ENCODE data around the gene PPTC7. TPM values are rescaled to one million over a fixed set of nuclear protein-coding genes. Genes with fewer than 3 reads are reported as not detected.

The PPTC7 gene
- total and polyA plus RNA-seq, 2 of the 8 experiments (the other 6 are each of a cell fraction or from before 2014, with no cell fraction given): 8.1 to 15.9 TPM

DNA sequence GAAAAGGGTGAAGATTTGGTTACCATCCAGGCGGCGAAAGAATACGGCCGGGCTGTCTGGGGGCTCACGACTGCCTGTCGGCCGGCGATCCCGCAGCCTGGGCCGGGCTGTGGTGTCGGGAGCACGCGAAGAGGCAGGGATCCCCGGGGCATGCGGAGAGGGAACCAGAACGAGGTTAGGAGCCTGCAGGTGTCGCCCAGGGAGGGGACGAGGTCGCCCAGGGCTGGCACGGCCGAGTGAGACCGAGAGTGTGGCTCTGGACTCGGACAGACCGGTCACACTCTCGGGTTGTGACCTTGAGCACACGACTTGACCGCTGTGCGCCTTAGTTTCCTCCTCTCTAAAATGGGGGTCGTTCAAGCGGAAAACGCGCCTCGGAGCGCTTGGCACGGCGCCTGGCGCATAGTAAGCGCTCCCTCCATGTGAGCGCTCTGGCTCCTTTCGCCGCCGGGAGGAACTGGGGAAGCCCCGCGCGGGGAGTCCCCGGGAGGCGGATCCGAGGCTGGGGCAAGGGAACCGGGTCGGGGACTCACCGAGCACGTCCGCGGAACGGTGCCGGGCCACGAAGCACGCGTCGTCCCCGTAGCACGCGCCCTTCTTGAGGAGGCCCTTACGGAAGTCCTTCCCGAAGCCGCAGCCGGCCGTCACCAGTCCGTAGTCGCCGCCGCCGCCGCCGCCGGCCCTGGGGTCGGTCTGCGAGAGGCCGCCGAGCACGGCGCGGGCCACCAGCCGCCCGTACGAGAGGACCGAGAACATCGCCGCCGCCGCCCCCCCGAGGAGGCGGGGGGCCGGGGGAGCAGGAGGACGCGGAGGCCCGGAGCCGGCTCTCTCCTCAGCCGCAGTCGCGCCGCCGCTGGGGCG is 612 bp downstream of the PPTC7 start:
- no peak overlapping the region for H2BK5ac ChIP-seq (ENCODE audit: low read depth, low read length)
- 0 out of 2 replicates have a peak overlapping the region, but pooled peaks have one; percentile 12 for H2BK12ac ChIP-seq (ENCODE audit: low read depth, low read length)
- WGBS, 2 experiments (ENCODE audit: extremely low coverage in 1 of 2, insufficient coverage in 1 of 2, insufficient read length in 1 of 2, insufficient replicate concordance in 2 of 2, low coverage in 1 of 2, low lambda C conversion rate in 2 of 2, missing lambda C conversion rate in 1 of 2): 2% methylated on average over 47 of the region's 104 CpGs; no CpG with 5 or more reads in 1 of the 2 experiments
- peaks cover 7 to 23% of the 10 kb centered on the region in 2 experiments for H4K20me1 ChIP-seq (replicated peaks in 1 of 2; ENCODE audit: control insufficient read depth in 1 of 2, insufficient read depth in 2 of 2, low read length in 2 of 2)
- H2BK15ac ChIP-seq (ENCODE audit: low read length): no peak overlapping the region
- FAIRE-seq: no peak
- H2BK20ac ChIP-seq (ENCODE audit: low read length): no peak overlapping the region
- no peak overlapping the region for H2AK5ac ChIP-seq (ENCODE audit: low read depth, low read length)
- H3K56ac ChIP-seq (replicated peaks; ENCODE audit: insufficient read length, low read depth, low read length): peak overlapping the region; percentile 69
- H3K18ac ChIP-seq (ENCODE audit: extremely low read depth, low read length): peak overlapping the region; percentile 32
- H3K27ac ChIP-seq (ENCODE audit: low read depth, low read length): no peak overlapping the region; the same call in 1 of the 2 replicates
- H3K14ac ChIP-seq (ENCODE audit: insufficient read length): no peak overlapping the region
- H3K36me3 ChIP-seq (ENCODE audit: control insufficient read depth in 2 of 4, insufficient read depth in 4 of 4, low read length in 3 of 4): no peaks in the 10 kb centered on the region
- ChIA-PET CTCF (ENCODE audit: partially characterized antibody) (interaction anchor here (1.4 kb wide), 1 partner anchor 16 kb away, joined by 3 read pairs; no protein-coding TSS in a partner anchor), POLR2A (ENCODE audit: partially characterized antibody) (interaction anchor here (0.7 to 1.8 kb wide), 3 partner anchors 16 to 31 kb away, joined by 3 to 6 read pairs (median 3); partner anchors contain the start of gene TCTN1)
- H3K23ac ChIP-seq (ENCODE audit: insufficient read length): no peak overlapping the region
- peak overlapping the region; percentile 71 to 95 (median 84) for H3K4me3 ChIP-seq (ENCODE audit: extremely low read depth in 1 of 4, insufficient read depth in 2 of 4, low read depth in 3 of 4, low read length in 4 of 4)
- H4K5ac ChIP-seq (ENCODE audit: insufficient read length, low read depth, low read length): no peak overlapping the region
- no peaks in the 10 kb centered on the region for H3K9me3 ChIP-seq (ENCODE audit: insufficient read depth in 2 of 2, low read depth in 1 of 2, low read length in 1 of 2)
- no peak overlapping the region for H2BK120ac ChIP-seq (replicated peaks; ENCODE audit: low read depth, low read length)
- peaks cover 0 to 12% (median 7%) of the 10 kb centered on the region in 4 experiments; a peak in 5 of 7 replicates for H3K4me1 ChIP-seq (replicated peaks in 1 of 4; ENCODE audit: control insufficient read depth in 3 of 4, insufficient read depth in 4 of 4, low read length in 3 of 4)
- H3K9ac ChIP-seq (replicated peaks in 1 of 4; ENCODE audit: extremely low read depth in 1 of 4, low read depth in 3 of 4, low read length in 3 of 4): peak overlapping the region; percentile 70 to 100 (median 76)
- no peak overlapping the region for H2AFZ ChIP-seq (ENCODE audit: low read length)
- H4K91ac ChIP-seq (replicated peaks; ENCODE audit: insufficient read length, low read length): no peak overlapping the region
- peak overlapping the region; percentile 90 for H4K8ac ChIP-seq (ENCODE audit: extremely low read depth, insufficient read depth, low read length)
- peaks cover 10% of the 10 kb centered on the region for H3K23me2 ChIP-seq (ENCODE audit: low read depth, low read length)
- H3K4ac ChIP-seq (replicated peaks; ENCODE audit: insufficient read length, low read depth, low read length): peak overlapping the region; percentile 38
- peaks cover 14 to 49% of the 10 kb centered on the region in 2 experiments for H3K79me2 ChIP-seq (ENCODE audit: control insufficient read depth in 1 of 2, insufficient read depth in 2 of 2, low read length in 2 of 2)
- no peaks in the 10 kb centered on the region; a peak in 1 of 7 replicates for H3K27me3 ChIP-seq (replicated peaks in 1 of 4; ENCODE audit: control insufficient read depth in 3 of 4, extremely low read depth in 1 of 4, insufficient read depth in 3 of 4, low read length in 3 of 4)
- H3K79me1 ChIP-seq (ENCODE audit: low read depth, low read length): peaks cover 10% of the 10 kb centered on the region
- peak overlapping the region; percentile 87 to 99 for H3K4me2 ChIP-seq (ENCODE audit: insufficient read depth in 1 of 2, low read depth in 2 of 2, low read length in 2 of 2)
- peak in 1 of 2 experiments; percentile 70 for DNase-seq (ENCODE audit: low read depth in 1 of 2, low spot score in 2 of 2)
- TF ChIP-seq KDM1A (IDR thresholded peaks at IDR 0.05; ENCODE audit: borderline replicate concordance, low read length): no peak
- TF ChIP-seq, protein P1, sequence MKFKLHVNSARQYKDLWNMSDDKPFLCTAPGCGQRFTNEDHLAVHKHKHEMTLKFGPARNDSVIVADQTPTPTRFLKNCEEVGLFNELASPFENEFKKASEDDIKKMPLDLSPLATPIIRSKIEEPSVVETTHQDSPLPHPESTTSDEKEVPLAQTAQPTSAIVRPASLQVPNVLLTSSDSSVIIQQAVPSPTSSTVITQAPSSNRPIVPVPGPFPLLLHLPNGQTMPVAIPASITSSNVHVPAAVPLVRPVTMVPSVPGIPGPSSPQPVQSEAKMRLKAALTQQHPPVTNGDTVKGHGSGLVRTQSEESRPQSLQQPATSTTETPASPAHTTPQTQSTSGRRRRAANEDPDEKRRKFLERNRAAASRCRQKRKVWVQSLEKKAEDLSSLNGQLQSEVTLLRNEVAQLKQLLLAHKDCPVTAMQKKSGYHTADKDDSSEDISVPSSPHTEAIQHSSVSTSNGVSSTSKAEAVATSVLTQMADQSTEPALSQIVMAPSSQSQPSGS (IDR thresholded peaks at IDR 0.05; ENCODE audit: low read length): no peak
- peak; percentile 28; the same call in 1 of the 2 replicates for TF ChIP-seq E2F6 (IDR thresholded peaks at IDR 0.05)
- TF ChIP-seq, protein P2, sequence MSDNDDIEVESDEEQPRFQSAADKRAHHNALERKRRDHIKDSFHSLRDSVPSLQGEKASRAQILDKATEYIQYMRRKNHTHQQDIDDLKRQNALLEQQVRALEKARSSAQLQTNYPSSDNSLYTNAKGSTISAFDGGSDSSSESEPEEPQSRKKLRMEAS (IDR thresholded peaks at IDR 0.05): peak; percentile 64
- TF ChIP-seq HDAC2 (IDR thresholded peaks at IDR 0.05; ENCODE audit: borderline replicate concordance in 1 of 2, low read depth in 2 of 2, low read length in 2 of 2): peak in 1 of 2 experiments; percentile 71; a peak in 1 of 4 replicates
- 0 out of 2 replicates have a peak, but pooled peaks have one; percentile 33 for TF ChIP-seq RBBP5 (IDR thresholded peaks at IDR 0.05; ENCODE audit: borderline replicate concordance, low read depth, low read length)
